ENCODE measurements around the gene EXOSC7. TPM values are rescaled to one million over a fixed set of nuclear protein-coding genes. Genes with fewer than 3 reads are reported as not detected.

EXOSC7 gene
- total RNA-seq, 4 donors from 2014 or later: 44.2 to 70.8 (median 54.8) TPM

DNA sequence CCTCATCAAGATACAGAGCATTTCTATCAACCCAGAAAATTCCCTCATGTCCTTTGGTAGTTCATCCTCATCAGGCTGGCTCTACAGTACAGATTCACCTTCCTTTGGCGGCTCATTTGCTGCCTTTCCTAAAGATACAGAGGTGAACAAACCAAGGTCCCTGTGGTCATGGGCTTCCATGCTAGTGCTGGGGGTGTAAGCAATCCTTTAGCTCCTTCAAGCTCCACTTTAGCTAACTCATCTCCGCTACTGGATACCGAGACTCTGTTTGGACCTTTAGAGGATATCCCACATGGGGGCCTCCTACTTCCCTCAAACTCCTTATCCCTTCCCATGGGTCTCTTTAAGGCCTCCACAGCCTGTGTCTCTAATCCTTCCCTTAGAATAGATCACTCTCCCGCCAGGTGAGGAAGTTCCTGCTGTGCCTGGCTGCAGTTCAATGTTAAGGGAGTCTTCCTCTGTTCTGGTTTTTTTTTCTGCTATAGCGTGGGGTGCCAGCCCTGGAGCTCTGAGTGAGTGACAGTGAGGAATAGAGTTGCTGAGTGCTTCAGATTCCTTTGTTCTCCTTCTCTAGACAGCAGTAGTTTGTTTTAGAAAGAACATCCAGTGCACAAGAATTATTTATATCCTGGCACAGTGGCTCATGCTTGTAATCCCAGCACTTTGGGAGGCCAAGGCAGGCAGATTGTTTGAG, 80.7 kb downstream of the EXOSC7 start:
- TF ChIP-seq, protein P1, sequence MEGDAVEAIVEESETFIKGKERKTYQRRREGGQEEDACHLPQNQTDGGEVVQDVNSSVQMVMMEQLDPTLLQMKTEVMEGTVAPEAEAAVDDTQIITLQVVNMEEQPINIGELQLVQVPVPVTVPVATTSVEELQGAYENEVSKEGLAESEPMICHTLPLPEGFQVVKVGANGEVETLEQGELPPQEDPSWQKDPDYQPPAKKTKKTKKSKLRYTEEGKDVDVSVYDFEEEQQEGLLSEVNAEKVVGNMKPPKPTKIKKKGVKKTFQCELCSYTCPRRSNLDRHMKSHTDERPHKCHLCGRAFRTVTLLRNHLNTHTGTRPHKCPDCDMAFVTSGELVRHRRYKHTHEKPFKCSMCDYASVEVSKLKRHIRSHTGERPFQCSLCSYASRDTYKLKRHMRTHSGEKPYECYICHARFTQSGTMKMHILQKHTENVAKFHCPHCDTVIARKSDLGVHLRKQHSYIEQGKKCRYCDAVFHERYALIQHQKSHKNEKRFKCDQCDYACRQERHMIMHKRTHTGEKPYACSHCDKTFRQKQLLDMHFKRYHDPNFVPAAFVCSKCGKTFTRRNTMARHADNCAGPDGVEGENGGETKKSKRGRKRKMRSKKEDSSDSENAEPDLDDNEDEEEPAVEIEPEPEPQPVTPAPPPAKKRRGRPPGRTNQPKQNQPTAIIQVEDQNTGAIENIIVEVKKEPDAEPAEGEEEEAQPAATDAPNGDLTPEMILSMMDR (IDR thresholded peaks at IDR 0.05; ENCODE audit: low read depth): no peak

DNA sequence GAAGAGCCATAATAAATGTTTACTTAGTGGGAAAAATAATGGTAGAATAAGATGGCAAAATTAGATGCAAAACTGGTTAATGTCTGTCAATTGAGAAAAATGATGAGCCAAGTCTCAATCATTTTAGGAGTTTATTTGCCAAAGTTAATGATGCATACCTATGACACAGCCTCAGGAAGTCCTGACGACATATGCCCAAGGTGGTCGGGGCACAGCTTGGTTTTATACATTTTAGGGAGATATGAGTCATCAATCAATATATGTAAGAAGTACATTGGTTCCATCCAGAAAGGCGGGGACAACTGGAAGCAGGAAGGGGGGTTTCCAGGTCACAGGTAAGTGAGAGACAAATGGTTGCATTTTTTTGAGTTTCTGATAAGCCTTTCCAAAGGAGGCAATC, 81.5 kb downstream of the EXOSC7 start:
- TF ChIP-seq, protein P1 (IDR thresholded peaks at IDR 0.05; ENCODE audit: low read depth): no peak

DNA sequence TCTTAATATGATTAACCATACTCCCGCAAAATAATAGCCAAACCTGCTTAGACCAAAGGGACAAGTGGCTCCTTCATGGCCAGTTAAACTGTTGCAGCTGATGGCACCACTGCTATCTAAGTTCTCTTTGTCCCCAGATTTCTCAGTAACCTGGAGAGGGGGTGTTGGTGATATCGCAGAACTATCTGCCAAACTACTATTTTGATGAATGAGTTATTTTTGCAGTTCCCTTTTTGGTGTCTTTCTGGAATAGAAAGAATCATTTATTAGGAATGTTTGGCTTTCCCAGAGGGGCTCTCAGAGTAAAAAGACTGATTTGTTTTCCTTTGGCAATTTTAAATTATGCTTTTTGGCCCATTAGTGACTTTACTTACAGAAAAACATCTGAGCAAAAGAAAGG, 83.1 kb downstream of the EXOSC7 start:
- TF ChIP-seq, protein P1 (IDR thresholded peaks at IDR 0.05; ENCODE audit: low read depth): no peak

DNA sequence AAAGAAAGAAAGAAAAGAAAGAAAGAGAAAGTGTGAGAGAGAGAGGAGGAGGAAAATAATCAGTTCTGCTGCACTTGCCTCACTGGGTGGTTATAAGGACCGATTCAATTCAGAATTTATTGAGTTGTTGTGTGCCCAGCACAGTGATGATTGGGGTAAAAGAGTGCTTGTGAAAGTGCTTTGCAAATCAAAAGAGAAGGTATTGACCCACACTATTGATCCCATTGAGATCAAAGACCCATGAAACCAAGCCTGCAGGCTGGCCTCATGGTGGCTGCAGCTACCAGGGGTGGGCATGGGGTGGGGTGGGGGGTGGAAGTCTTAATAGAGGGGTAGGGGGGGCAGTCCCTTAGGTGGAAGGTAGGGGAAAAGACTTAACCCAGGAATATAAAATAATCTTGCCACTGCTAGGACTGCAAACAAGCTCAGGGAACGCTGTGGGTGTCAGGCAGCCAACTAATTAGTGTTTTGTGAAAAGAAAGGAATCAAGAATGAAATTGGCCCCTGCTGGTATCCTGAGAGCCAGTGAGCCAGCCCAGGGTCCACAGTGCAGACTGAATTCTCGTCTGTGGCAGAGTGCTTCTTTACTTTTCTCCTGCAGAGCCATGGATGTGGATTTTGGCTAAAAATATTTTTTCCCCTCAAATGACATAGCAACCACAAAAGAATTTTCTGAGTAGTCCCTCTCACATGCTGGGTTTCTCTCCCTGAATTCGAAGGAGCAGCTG, 84.3 kb downstream of the EXOSC7 start:
- TF ChIP-seq, protein P1 (IDR thresholded peaks at IDR 0.05; ENCODE audit: low read depth): no peak

Small RNA genes lying within 50 kb of the gene (small RNA-seq; reads per million reads assigned to genes)
- not detected for gene RNU5B-3P

Other genes starting within 250 kb of the EXOSC7 start
- gene ZNF501, start 246.6 kb upstream of the EXOSC7 start, total RNA-seq: 1 to 10 TPM; 3.9 to 9.5 (median 4.6) TPM
- 10 to 100 TPM; 21.5 to 27.1 (median 25.0) TPM for gene KIAA1143, start 214.6 kb upstream of the EXOSC7 start, total RNA-seq
- 1 to 10 TPM in 2 of 4 donors, under 1 TPM in 1, not detected in 1; 0.98 to 2.5 (median 1.5) TPM for gene KIF15, start 214.4 kb upstream of the EXOSC7 start, total RNA-seq
- 10 to 100 TPM in 3 of 4 donors, 1 to 10 TPM in 1; 6.8 to 23.8 (median 19.7) TPM for gene TMEM42, start 114.3 kb upstream of the EXOSC7 start, total RNA-seq
- not detected for gene TGM4, start 101.6 kb upstream of the EXOSC7 start, total RNA-seq
- 100 to 1,000 TPM in 3 of 4 donors, 10 to 100 TPM in 1; 77.2 to 127 (median 111) TPM for gene ZDHHC3, start 70 bp upstream of the EXOSC7 start, total RNA-seq
- gene CLEC3B, start 50.1 kb downstream of the EXOSC7 start, total RNA-seq: 1,000 to 10,000 TPM in 1 of 4 donors, 100 to 1,000 TPM in 3; 265 to 1,223 (median 383) TPM
- 10 to 100 TPM in 1 of 4 donors, 1 to 10 TPM in 2, under 1 TPM in 1; 0.19 to 11.6 (median 2.1) TPM for gene CDCP1, start 170.1 kb downstream of the EXOSC7 start, total RNA-seq

Measured in subcutaneous adipose tissue (tissue), 4 donors.